ENCODE results near the gene TEX52. TPM values are rescaled to one million over a fixed set of nuclear protein-coding genes. Genes with fewer than 3 reads are reported as not detected.

The TEX52 gene
- polyA plus RNA-seq, 3 donors, result not detected

- H3K36me3 Mint-ChIP-seq, result peaks cover 50 to 57% of the 10 kb centered on the region in 2 donors
Measured at GRCh38 chr12:2804393-2805142, 52.3 kb downstream of the TEX52 start.

More at GRCh38 chr12:2804393-2805142, 52.3 kb downstream of the TEX52 start:
- Mint-ChIP-seq H3K27me3 (ENCODE audit: low read depth in 3 of 3) (peaks cover 0 to 3% (median 1%) of the 10 kb centered on the region in 3 donors), H3K9me3 (no peaks in the 10 kb centered on the region), H3K4me3 (no peak overlapping the region), H3K27ac (no peak overlapping the region), H3K4me1 (peaks cover 3% of the 10 kb centered on the region)
- H3K4me2 ChIP-seq (replicated peaks; ENCODE audit: extremely low read depth, low read length, poor library complexity, severe bottlenecking), result no peak overlapping the region
- intact Hi-C loops (cut with micrococcal nuclease), result no loop called here
- H3K79me2 ChIP-seq (ENCODE audit: insufficient read depth, low read length), result no peaks in the 10 kb centered on the region
- 100% methylated on average over 1 of the region's 5 CpGs for WGBS (ENCODE audit: insufficient coverage)
- TF ChIP-seq CTCF (IDR thresholded peaks at IDR 0.05), result no peak
- no peaks in the 10 kb centered on the region for H4K20me1 ChIP-seq (ENCODE audit: insufficient read depth, low read length)
- no peak overlapping the region for H3K27ac ChIP-seq (ENCODE audit: low read depth in 1 of 2, low read length in 2 of 2)
- no peak overlapping the region for H2AFZ ChIP-seq (ENCODE audit: insufficient read depth, low read depth, low read length, poor library complexity, severe bottlenecking)
- H3K4me3 ChIP-seq (replicated peaks in 1 of 3; ENCODE audit: low read depth in 2 of 3, low read length in 3 of 3), result no peak overlapping the region
- H3K27me3 ChIP-seq (ENCODE audit: control insufficient read depth in 2 of 2, insufficient read depth in 2 of 2, low read length in 2 of 2), result no peaks in the 10 kb centered on the region
- no peak for DNase-seq
- no peaks in the 10 kb centered on the region for H3K9me3 ChIP-seq (replicated peaks in 1 of 2; ENCODE audit: control insufficient read depth in 1 of 2, insufficient read depth in 1 of 2, low read length in 2 of 2)
- peaks cover 41 to 61% of the 10 kb centered on the region in 2 donors for H3K36me3 ChIP-seq (replicated peaks in 1 of 2; ENCODE audit: control insufficient read depth in 1 of 2, insufficient read depth in 2 of 2, low read length in 2 of 2)
- no peak overlapping the region for H3K9ac ChIP-seq (ENCODE audit: insufficient read depth, low read length, poor library complexity, severe bottlenecking)
- H3K4me1 ChIP-seq (ENCODE audit: control insufficient read depth in 1 of 2, insufficient read depth in 2 of 2, low read length in 2 of 2), result no peaks in the 10 kb centered on the region
